GM23338 (cell line): ENCODE measurements around the gene PRKD1. TPM values are rescaled to one million over a fixed set of nuclear protein-coding genes. Genes with fewer than 3 reads are reported as not detected.

Experiments
- ATAC-seq: fragments of 200-7000 bp; cut with Tn5 transposase; 3 replicates; pipeline ENCODE4 v1.9.1; 2020
- DNase-seq: peaks from one replicate; pipeline ENCODE4 v3.0.0-alpha.2; 2015; ENCODE audit warnings: low spot score
- H2AFZ ChIP-seq: fragments of 200-600 bp; sonication (generic); 2 replicates; pipeline ENCODE4 v1.8.0; 2016; ENCODE audit warnings: antibody characterized with exemption, mild to moderate bottlenecking, moderate library complexity
- H3F3A ChIP-seq: fragments of 200-600 bp; sonication (generic); replicated peaks from 2 replicates; pipeline ENCODE4 v1.8.0; 2017; ENCODE audit warnings: antibody characterized with exemption, mixed run types, low read depth
- H3K27ac ChIP-seq: fragments of 200-600 bp; sonication (generic); 2 replicates; pipeline ENCODE4 v1.6.1; 2016; ENCODE audit warnings: low read depth
- H3K27me3 ChIP-seq: fragments of 200-600 bp; sonication (generic); 2 replicates; pipeline ENCODE4 v1.8.0; 2016; ENCODE audit warnings: mild to moderate bottlenecking, mixed run types, moderate library complexity; ENCODE audit not compliant: insufficient read depth
- H3K36me3 ChIP-seq: fragments of 200-600 bp; sonication (generic); 2 replicates; pipeline ENCODE4 v1.8.0; 2016; ENCODE audit warnings: mild to moderate bottlenecking; ENCODE audit not compliant: insufficient read depth
- H3K4me1 ChIP-seq: fragments of 200-600 bp; sonication (generic); 2 replicates; pipeline ENCODE4 v1.8.0; 2016; ENCODE audit warnings: mild to moderate bottlenecking, moderate library complexity; ENCODE audit not compliant: insufficient read depth
- H3K4me2 ChIP-seq: fragments of 200-600 bp; sonication (generic); 2 replicates; pipeline ENCODE4 v1.7.1; 2017; ENCODE audit warnings: mixed run types
- H3K4me3 ChIP-seq: fragments of 200-600 bp; sonication (generic); 2 replicates; pipeline ENCODE4 v1.6.1; 2016; ENCODE audit warnings: mixed run types
- H3K79me2 ChIP-seq: fragments of 200-600 bp; sonication (generic); replicated peaks from 2 replicates; pipeline ENCODE4 v1.8.0; 2017; ENCODE audit warnings: mild to moderate bottlenecking; ENCODE audit not compliant: insufficient read depth
- H3K9me2 ChIP-seq: fragments of 200-600 bp; sonication (generic); 2 replicates; pipeline ENCODE4 v1.8.0; 2017; ENCODE audit not compliant: insufficient read depth
- H4K20me1 ChIP-seq: fragments of 200-600 bp; sonication (generic); replicated peaks from 2 replicates; pipeline ENCODE4 v1.8.0; 2017; ENCODE audit warnings: mild to moderate bottlenecking; ENCODE audit not compliant: insufficient read depth
- H3K27ac Mint-ChIP-seq: 2 replicates; pipeline ENCODE4 v1.8.0; 2020; ENCODE audit warnings: inconsistent platforms, mild to moderate bottlenecking, moderate library complexity, mixed read lengths
- H3K27me3 Mint-ChIP-seq: 3 replicates; pipeline ENCODE4 v1.8.0; 2022; ENCODE audit warnings: low read depth, mild to moderate bottlenecking, moderate library complexity, mixed read lengths, inconsistent platforms; ENCODE audit not compliant: insufficient read depth, poor library complexity
- H3K36me3 Mint-ChIP-seq: 3 replicates; pipeline ENCODE4 v1.8.0; 2021; ENCODE audit warnings: low read depth, mild to moderate bottlenecking, inconsistent platforms, moderate library complexity, mixed read lengths
- H3K4me1 Mint-ChIP-seq: 3 replicates; pipeline ENCODE4 v1.8.0; 2020; ENCODE audit warnings: mild to moderate bottlenecking, inconsistent platforms, mixed read lengths
- H3K4me3 Mint-ChIP-seq: 3 replicates; pipeline ENCODE4 v1.8.0; 2021; ENCODE audit warnings: moderate library complexity, mild to moderate bottlenecking, inconsistent platforms, mixed read lengths
- H3K9me3 Mint-ChIP-seq: 3 replicates; pipeline ENCODE4 v1.8.0; 2020; ENCODE audit warnings: moderate library complexity, mild to moderate bottlenecking, inconsistent platforms, mixed read lengths
- CREB1 ChIP-seq: fragments of 250-450 bp; sonication (Bioruptor Pico); IDR thresholded peaks from 2 replicates; pipeline ENCODE4 v1.5.0; 2020; ENCODE audit warnings: low read depth, mild to moderate bottlenecking, moderate library complexity
- EZH2 ChIP-seq: fragments of 200-600 bp; sonication (generic); IDR thresholded peaks from one replicate; pipeline ENCODE4 v1.8.0; 2017; ENCODE audit warnings: antibody characterized with exemption, mild to moderate bottlenecking, low read depth; ENCODE audit not compliant: unreplicated experiment
- EZH2phosphoT487 ChIP-seq: fragments of 200-600 bp; sonication (generic); IDR thresholded peaks from one replicate; pipeline ENCODE4 v1.8.1; 2018; ENCODE audit warnings: antibody characterized with exemption; ENCODE audit not compliant: unreplicated experiment
- JUNB ChIP-seq: IDR thresholded peaks from one replicate; pipeline ENCODE4 v1.6.1; 2016; ENCODE audit warnings: antibody characterized with exemption; ENCODE audit not compliant: unreplicated experiment
- NANOG ChIP-seq: IDR thresholded peaks from 2 replicates; pipeline ENCODE4 v1.6.1; 2016; ENCODE audit warnings: antibody characterized with exemption, borderline replicate concordance
- POLR2AphosphoS5 ChIP-seq: IDR thresholded peaks from 2 replicates; pipeline ENCODE4 v1.6.1; 2016; ENCODE audit warnings: antibody characterized with exemption, low read depth
- ZNF114 ChIP-seq: fragments of 250-450 bp; sonication (Bioruptor Pico); IDR thresholded peaks from 2 replicates; pipeline ENCODE4 v1.5.0; 2020; ENCODE audit warnings: mild to moderate bottlenecking, moderate library complexity
- polyA plus RNA-seq: library from polyadenylated mRNA; unstranded; fragments of >200 nt; fragmentation: Nextera tagmentation; extraction: Ambion mirVana; gene quantifications from 2 replicates; pipeline ENCODE4 v1.2.1, GENCODE V29; 2016
- total RNA-seq: library from RNA; depleted of rRNA; stranded (reverse); fragments of >200 nt; shearing (Covaris generic); gene quantifications from 2 replicates; pipeline ENCODE4 v1.2.3, GENCODE V29; 2014
- TF ChIP-seq, protein P1 (sequence below): IDR thresholded peaks from 2 replicates; pipeline ENCODE4 v1.6.1; 2016; ENCODE audit warnings: antibody characterized with exemption
- TF ChIP-seq, protein P2 (sequence below): IDR thresholded peaks from one replicate; pipeline ENCODE4 v1.6.1; 2018; ENCODE audit warnings: antibody characterized with exemption; ENCODE audit not compliant: unreplicated experiment
- TF ChIP-seq, protein P3 (sequence below), 2 experiments: fragments of 200-600 bp in 1 of 2; sonication (generic) in 1 of 2; conservative IDR thresholded peaks; 2 replicates each; pipeline versions ENCODE4 v1.5.1 to v1.6.1; 2016 to 2017; ENCODE audit warnings: antibody characterized with exemption in 2 of 2, low read depth in 2 of 2, mild to moderate bottlenecking in 2 of 2, moderate library complexity in 1 of 2

The PRKD1 gene
- total and polyA plus RNA-seq, 2 experiments from 2014 or later = 3.1 to 9.7 TPM

DNA sequence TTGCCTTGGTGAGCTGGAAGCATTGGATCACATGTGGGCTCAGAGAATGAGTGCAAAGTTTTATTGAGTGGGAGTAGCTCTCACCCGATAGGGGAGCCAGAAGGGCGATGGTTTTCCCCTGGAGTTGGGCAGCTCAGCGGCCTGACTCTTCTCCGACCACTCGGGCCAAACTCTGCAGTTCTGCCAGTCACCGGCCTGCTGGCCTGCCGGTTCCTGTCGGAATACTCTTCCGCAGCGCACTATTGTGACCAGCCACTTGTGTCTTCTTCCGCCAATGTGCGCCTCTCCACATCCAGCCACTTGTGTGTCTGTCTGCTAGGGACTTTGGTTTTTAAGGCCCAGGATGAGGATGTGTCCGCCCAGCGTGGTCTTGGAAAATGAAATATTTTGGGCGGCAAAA, 43.5 kb upstream of the PRKD1 start:
- Histone ChIP-seq H3K9me2 (0 out of 2 replicates have a peak, but pooled peaks cover 5% of the 10 kb centered on the region), H3K4me3 (no peak overlapping the region), H3K79me2 (no peaks in the 10 kb centered on the region), H3K36me3 (no peaks in the 10 kb centered on the region), H3K4me2 (no peak overlapping the region), H3K27ac (no peak overlapping the region), H2AFZ (peak overlapping the region; percentile 56; the same call in 1 of the 2 replicates), H3K4me1 (no peaks in the 10 kb centered on the region), H4K20me1 (no peaks in the 10 kb centered on the region), H3F3A (no peaks in the 10 kb centered on the region), H3K27me3 (no peaks in the 10 kb centered on the region)
- no peaks in the 10 kb centered on the region for H3K36me3 Mint-ChIP-seq
- H3K4me3 Mint-ChIP-seq = no peak overlapping the region
- H3K4me1 Mint-ChIP-seq = no peaks in the 10 kb centered on the region
- peaks cover 3% of the 10 kb centered on the region; the same call in 2 of the 3 replicates for H3K9me3 Mint-ChIP-seq
- no peak overlapping the region for H3K27ac Mint-ChIP-seq
- DNase-seq (peak; percentile 9), ATAC-seq (no peak; the same call in 2 of the 3 replicates)
- TF ChIP-seq, protein P1, sequence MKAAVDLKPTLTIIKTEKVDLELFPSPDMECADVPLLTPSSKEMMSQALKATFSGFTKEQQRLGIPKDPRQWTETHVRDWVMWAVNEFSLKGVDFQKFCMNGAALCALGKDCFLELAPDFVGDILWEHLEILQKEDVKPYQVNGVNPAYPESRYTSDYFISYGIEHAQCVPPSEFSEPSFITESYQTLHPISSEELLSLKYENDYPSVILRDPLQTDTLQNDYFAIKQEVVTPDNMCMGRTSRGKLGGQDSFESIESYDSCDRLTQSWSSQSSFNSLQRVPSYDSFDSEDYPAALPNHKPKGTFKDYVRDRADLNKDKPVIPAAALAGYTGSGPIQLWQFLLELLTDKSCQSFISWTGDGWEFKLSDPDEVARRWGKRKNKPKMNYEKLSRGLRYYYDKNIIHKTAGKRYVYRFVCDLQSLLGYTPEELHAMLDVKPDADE = no peak
- TF ChIP-seq JUNB (no peak), POLR2AphosphoS5 (no peak), CREB1 (CRISPR knock-in tag) (no peak)
- TF ChIP-seq, protein P2, sequence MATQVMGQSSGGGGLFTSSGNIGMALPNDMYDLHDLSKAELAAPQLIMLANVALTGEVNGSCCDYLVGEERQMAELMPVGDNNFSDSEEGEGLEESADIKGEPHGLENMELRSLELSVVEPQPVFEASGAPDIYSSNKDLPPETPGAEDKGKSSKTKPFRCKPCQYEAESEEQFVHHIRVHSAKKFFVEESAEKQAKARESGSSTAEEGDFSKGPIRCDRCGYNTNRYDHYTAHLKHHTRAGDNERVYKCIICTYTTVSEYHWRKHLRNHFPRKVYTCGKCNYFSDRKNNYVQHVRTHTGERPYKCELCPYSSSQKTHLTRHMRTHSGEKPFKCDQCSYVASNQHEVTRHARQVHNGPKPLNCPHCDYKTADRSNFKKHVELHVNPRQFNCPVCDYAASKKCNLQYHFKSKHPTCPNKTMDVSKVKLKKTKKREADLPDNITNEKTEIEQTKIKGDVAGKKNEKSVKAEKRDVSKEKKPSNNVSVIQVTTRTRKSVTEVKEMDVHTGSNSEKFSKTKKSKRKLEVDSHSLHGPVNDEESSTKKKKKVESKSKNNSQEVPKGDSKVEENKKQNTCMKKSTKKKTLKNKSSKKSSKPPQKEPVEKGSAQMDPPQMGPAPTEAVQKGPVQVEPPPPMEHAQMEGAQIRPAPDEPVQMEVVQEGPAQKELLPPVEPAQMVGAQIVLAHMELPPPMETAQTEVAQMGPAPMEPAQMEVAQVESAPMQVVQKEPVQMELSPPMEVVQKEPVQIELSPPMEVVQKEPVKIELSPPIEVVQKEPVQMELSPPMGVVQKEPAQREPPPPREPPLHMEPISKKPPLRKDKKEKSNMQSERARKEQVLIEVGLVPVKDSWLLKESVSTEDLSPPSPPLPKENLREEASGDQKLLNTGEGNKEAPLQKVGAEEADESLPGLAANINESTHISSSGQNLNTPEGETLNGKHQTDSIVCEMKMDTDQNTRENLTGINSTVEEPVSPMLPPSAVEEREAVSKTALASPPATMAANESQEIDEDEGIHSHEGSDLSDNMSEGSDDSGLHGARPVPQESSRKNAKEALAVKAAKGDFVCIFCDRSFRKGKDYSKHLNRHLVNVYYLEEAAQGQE = no peak
- TF ChIP-seq, protein P3, sequence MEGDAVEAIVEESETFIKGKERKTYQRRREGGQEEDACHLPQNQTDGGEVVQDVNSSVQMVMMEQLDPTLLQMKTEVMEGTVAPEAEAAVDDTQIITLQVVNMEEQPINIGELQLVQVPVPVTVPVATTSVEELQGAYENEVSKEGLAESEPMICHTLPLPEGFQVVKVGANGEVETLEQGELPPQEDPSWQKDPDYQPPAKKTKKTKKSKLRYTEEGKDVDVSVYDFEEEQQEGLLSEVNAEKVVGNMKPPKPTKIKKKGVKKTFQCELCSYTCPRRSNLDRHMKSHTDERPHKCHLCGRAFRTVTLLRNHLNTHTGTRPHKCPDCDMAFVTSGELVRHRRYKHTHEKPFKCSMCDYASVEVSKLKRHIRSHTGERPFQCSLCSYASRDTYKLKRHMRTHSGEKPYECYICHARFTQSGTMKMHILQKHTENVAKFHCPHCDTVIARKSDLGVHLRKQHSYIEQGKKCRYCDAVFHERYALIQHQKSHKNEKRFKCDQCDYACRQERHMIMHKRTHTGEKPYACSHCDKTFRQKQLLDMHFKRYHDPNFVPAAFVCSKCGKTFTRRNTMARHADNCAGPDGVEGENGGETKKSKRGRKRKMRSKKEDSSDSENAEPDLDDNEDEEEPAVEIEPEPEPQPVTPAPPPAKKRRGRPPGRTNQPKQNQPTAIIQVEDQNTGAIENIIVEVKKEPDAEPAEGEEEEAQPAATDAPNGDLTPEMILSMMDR (conservative IDR thresholded peaks at IDR 0.05; ENCODE audit: low read depth in 2 of 2) = no peak
- peaks cover 7% of the 10 kb centered on the region for H3K27me3 Mint-ChIP-seq

DNA sequence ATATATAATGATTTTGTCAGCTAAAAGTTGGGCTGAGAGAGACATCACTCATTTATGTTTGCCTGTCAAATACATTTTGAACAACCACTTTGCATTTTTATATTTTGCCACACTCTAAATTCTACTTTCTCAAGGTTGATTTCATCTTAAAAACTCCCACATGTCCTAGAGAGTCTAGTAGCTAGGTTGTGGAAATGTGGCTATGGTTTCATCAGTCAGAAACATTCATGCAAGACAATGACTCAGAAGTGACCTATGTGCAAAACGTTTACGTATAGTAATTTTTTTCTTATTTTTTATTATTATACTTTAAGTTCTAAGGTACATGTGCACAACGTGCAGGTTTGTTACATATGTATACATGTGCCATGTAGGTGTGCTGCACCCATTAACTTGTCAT, 27.4 kb upstream of the PRKD1 start:
- no peaks in the 10 kb centered on the region for H3K36me3 ChIP-seq
- H3K4me2 ChIP-seq = no peak overlapping the region
- Mint-ChIP-seq H3K36me3 (no peaks in the 10 kb centered on the region), H3K27me3 (no peaks in the 10 kb centered on the region), H3K9me3 (peaks cover 3% of the 10 kb centered on the region; the same call in 2 of the 3 replicates), H3K27ac (no peak overlapping the region), H3K4me3 (no peak overlapping the region), H3K4me1 (no peaks in the 10 kb centered on the region)
- H3K4me1 ChIP-seq = no peaks in the 10 kb centered on the region
- no peaks in the 10 kb centered on the region for H3K79me2 ChIP-seq
- no peak overlapping the region for H3K27ac ChIP-seq
- no peaks in the 10 kb centered on the region for H4K20me1 ChIP-seq
- no peak overlapping the region for H2AFZ ChIP-seq
- ATAC-seq (no peak), DNase-seq (no peak)
- no peaks in the 10 kb centered on the region; the same call in 1 of the 2 replicates for H3K9me2 ChIP-seq
- H3F3A ChIP-seq = no peaks in the 10 kb centered on the region
- H3K4me3 ChIP-seq = no peak overlapping the region
- no peaks in the 10 kb centered on the region for H3K27me3 ChIP-seq
- TF ChIP-seq EZH2phosphoT487 (no peak), EZH2 (no peak), NANOG (no peak), JUNB (no peak), ZNF114 (CRISPR knock-in tag) (no peak)
